ENCODE results near the gene NDUFS1.
A peak's percentile ranks its signal among the peaks of the same experiment; 100 is the strongest.
"Not testable (repeated sequence)": the region's sequence is repeated elsewhere in the genome, so short reads cannot be mapped to it uniquely, and the experiment has no call there.

Gene NDUFS1

DNA sequence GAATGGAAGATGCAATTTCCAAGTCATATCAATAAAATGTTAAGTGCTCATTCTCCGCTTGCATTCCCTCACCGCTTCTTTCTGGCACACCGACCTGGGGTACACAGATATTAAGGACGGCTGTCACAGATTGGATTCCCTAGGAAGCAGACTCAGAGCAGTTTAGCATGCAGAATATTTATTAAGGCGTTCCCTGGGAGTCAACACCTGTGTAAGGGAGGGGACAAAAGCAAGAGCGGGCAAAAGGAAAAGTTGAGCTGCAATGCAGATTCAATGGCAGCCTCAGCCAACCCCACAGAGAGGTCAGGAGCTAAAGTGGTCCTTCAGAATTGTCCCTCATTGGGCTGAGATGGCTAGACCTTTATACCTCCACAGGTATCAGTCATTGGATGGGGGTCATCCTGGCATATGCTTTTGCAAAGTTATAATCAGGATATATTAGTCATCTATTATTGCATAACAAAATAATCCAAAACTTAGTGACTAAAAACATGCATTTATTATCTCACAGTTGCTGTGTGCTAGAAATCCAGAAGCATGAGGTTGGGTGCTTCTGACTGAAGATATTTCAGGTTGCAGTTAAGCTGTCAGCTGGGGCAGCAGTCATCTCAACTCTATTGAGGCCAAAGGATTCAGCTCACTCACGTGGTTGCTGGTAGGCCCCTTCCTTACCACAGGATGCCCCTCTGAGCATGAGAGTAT lies 46.2 kb downstream of the NDUFS1 start:
- TF ChIP-seq, protein P1, sequence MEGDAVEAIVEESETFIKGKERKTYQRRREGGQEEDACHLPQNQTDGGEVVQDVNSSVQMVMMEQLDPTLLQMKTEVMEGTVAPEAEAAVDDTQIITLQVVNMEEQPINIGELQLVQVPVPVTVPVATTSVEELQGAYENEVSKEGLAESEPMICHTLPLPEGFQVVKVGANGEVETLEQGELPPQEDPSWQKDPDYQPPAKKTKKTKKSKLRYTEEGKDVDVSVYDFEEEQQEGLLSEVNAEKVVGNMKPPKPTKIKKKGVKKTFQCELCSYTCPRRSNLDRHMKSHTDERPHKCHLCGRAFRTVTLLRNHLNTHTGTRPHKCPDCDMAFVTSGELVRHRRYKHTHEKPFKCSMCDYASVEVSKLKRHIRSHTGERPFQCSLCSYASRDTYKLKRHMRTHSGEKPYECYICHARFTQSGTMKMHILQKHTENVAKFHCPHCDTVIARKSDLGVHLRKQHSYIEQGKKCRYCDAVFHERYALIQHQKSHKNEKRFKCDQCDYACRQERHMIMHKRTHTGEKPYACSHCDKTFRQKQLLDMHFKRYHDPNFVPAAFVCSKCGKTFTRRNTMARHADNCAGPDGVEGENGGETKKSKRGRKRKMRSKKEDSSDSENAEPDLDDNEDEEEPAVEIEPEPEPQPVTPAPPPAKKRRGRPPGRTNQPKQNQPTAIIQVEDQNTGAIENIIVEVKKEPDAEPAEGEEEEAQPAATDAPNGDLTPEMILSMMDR (IDR thresholded peaks at IDR 0.05; ENCODE audit: low read depth, low read length, missing control alignments) = no peak
- no peak overlapping the region for H3K27ac ChIP-seq
- no peaks in the 10 kb centered on the region for H3K36me3 ChIP-seq (replicated peaks)
- DNase-seq = peak; percentile 2
- H3K27me3 ChIP-seq (replicated peaks) = no peaks in the 10 kb centered on the region
- H3K4me3 ChIP-seq (ENCODE audit: low read depth, low read length) = no peak overlapping the region
- in situ Hi-C loops (cut with HindIII; ENCODE audit: low pct_ligation_motif_present, low sequenced_read_pairs) = no loop called here

DNA sequence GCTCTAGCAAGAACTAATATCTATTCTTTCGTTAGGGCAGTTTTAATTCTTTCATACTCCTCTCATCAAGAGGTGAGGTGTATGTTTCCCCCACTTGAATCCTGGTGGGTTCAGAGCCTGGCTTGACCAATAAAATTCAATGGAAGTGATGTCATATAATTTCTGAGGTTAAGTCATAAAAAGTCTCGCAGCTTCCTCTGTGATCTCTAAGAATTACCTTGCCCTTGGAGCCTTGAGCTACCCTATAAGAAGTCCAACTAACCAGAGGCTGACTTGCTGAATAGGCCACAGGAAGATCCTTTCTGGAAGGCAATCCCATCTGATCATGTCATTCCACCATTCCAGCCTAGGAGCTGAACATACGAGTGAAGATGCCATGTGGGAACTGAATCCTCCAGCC lies 47.1 kb downstream of the NDUFS1 start:
- DNase-seq = no peak
- H3K36me3 ChIP-seq (replicated peaks) = no peaks in the 10 kb centered on the region
- in situ Hi-C loops (cut with HindIII; ENCODE audit: low pct_ligation_motif_present, low sequenced_read_pairs) = no loop called here
- no peak overlapping the region for H3K27ac ChIP-seq
- TF ChIP-seq, protein P1 (IDR thresholded peaks at IDR 0.05; ENCODE audit: low read depth, low read length, missing control alignments) = no peak
- no peak overlapping the region for H3K4me3 ChIP-seq (ENCODE audit: low read depth, low read length)
- no peaks in the 10 kb centered on the region for H3K27me3 ChIP-seq (replicated peaks)

DNA sequence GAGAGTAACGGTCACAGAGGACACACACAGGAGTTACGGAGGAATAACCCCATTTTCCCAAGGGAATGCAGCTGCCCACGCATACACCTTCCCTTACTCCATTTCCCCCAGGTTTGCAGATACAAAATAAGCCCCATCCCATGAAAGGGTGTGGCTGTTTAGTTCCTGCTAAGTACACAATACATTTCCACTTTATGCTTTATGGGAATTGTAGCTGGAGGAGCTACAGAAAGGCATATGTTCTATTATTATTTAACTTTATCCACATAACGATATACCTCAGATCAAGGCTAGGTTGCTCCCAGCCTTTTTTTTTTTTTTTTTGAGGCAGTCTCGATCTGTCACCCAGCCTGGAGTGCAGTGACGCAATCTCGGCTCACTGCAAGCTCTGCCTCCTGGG lies 50.5 kb downstream of the NDUFS1 start:
- Histone ChIP-seq H3K4me3 (ENCODE audit: low read depth, low read length) (no peak overlapping the region), H3K36me3 (replicated peaks) (no peaks in the 10 kb centered on the region), H3K27ac (no peak overlapping the region), H3K27me3 (replicated peaks) (no peaks in the 10 kb centered on the region)
- DNase-seq = no peak
- TF ChIP-seq, protein P1 (IDR thresholded peaks at IDR 0.05; ENCODE audit: low read depth, low read length, missing control alignments) = no peak
- in situ Hi-C loops (cut with HindIII; ENCODE audit: low pct_ligation_motif_present, low sequenced_read_pairs) = no loop called here

DNA sequence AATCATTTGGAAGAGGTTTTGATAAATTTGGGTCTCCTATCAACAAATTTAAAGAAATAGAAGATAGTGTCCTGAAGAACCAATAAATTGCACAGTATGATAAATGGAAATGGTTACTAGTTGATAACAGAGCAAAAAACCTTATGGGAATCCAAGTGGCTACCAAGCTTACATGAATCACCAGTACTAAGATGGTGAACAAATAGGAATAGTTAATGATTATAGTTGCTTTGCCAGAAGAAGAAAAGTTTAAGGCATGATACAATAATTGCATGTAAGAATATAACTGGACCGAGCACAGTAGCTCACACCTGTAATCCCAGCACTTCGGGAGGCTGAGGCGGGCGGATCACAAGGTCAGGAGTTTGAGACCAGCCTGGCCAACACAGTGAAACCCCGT lies 53.7 kb downstream of the NDUFS1 start:
- Histone ChIP-seq H3K27ac (peak overlapping the region; percentile 67), H3K36me3 (replicated peaks) (no peaks in the 10 kb centered on the region), H3K27me3 (replicated peaks) (no peaks in the 10 kb centered on the region), H3K4me3 (ENCODE audit: low read depth, low read length) (no peak overlapping the region)
- in situ Hi-C loops (cut with HindIII; ENCODE audit: low pct_ligation_motif_present, low sequenced_read_pairs) = no loop called here
- no peak for DNase-seq
- TF ChIP-seq, protein P1 (IDR thresholded peaks at IDR 0.05; ENCODE audit: low read depth, low read length, missing control alignments) = no peak

DNA sequence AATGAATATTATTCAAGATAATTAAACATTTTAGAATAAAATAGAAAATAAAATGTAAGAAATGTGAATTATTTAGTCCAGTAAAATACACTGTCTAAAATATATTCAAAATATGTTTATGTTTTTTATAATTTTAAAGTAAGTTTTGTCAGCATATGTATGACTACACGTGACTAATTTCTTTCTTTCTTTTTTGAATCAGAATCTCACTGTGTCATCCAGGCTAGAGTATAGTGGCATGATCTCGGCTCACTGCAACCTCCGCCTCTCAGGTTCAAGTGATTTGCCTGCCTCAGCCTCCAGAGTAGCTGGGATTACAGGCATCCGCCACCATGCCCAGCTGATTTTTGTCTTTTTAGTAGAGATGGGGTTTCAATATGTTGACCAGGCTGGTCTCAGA lies 54.2 kb downstream of the NDUFS1 start:
- TF ChIP-seq, protein P1 (IDR thresholded peaks at IDR 0.05; ENCODE audit: low read depth, low read length, missing control alignments) = no peak
- no peak for DNase-seq
- in situ Hi-C loops (cut with HindIII; ENCODE audit: low pct_ligation_motif_present, low sequenced_read_pairs) = no loop called here
- H3K27ac ChIP-seq = no peak overlapping the region
- H3K36me3 ChIP-seq (replicated peaks) = no peaks in the 10 kb centered on the region
- no peaks in the 10 kb centered on the region for H3K27me3 ChIP-seq (replicated peaks)
- H3K4me3 ChIP-seq (ENCODE audit: low read depth, low read length) = no peak overlapping the region

DNA sequence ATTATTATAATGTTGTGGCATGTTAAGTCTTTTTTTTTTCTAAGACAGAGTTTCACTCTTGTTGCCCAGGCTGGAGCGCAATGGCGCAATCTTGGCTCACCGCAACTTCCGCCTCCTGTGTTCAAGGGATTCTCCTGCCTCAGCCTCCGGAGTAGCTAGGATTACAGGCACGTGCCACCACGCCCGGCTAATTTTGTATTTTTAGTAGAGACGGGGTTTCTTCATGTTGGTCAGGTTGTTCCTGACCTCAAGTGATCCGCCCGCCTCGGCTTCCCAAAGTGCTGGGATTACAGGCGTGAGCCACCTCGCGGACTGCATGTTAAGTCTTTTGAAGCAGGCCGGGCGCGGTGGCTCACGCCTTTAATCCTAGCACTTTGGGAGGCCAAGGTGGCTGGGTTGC lies 60.4 kb downstream of the NDUFS1 start:
- H3K4me3 ChIP-seq (ENCODE audit: low read depth, low read length); DNase-seq; H3K27ac ChIP-seq; H3K36me3 ChIP-seq (replicated peaks); in situ Hi-C loops (cut with HindIII; ENCODE audit: low pct_ligation_motif_present, low sequenced_read_pairs); H3K27me3 ChIP-seq (replicated peaks): not testable (repeated sequence)

Measured in brain microvascular endothelial cell (primary cell).